Activated T-cell treated with anti-CD3 and anti-CD28 coated beads for 4 hours (primary cell): Measurements from ENCODE around the gene ASTN1.

Experiments used
- DNase-seq: peaks from one replicate; pipeline ENCODE4 v3.0.0-alpha.2; 2020

The ASTN1 gene

GRCh38 chr1:176816232-176816631 is 348.3 kb downstream of the ASTN1 start:
- no peak for DNase-seq

GRCh38 chr1:176815621-176816020 is 348.9 kb downstream of the ASTN1 start:
- no peak for DNase-seq

- DNase-seq, result no peak
Observed at GRCh38 chr1:176811511-176812288, 352.8 kb downstream of the ASTN1 start.

- DNase-seq, result no peak
Observed at GRCh38 chr1:176809292-176809691, 355.2 kb downstream of the ASTN1 start.
